ENCODE results near the gene CAMK1G. TPM values are rescaled to one million over a fixed set of nuclear protein-coding genes. Genes with fewer than 3 reads are reported as not detected.

Gene CAMK1G
- polyA plus RNA-seq (2012; ENCODE audit: insufficient read depth, insufficient read length, low read depth): not detected

GRCh38 chr1:209583408-209583807, at the start of gene CAMK1G:
Gene CAMK1G, plus strand, starts transcription at chr1:209583714. Its CDS starts 11,270 bp downstream, at chr1:209594984.
- TF ChIP-seq CTCF (IDR thresholded peaks at IDR 0.05; ENCODE audit: low read depth, low read length): no peak
- DNase-seq: no peak
- H3K4me1 ChIP-seq: no peaks in the 10 kb centered on the region
- no peak within 1 kb of the TSS for H3K4me3 ChIP-seq (ENCODE audit: low read depth, low read length)
- no peaks in the 10 kb centered on the region; the same call in 1 of the 2 replicates for H3K27me3 ChIP-seq
- H3K36me3 ChIP-seq: no peaks in the 10 kb centered on the region
- H3K9me3 ChIP-seq: no peaks in the 10 kb centered on the region

- TF ChIP-seq CTCF (IDR thresholded peaks at IDR 0.05; ENCODE audit: low read depth, low read length): peak; percentile 33; the same call in 1 of the 2 replicates
- DNase-seq: peak; percentile 10
- peaks cover 34% of the 10 kb centered on the region for H3K27me3 ChIP-seq
These were observed 48.8 kb upstream of the CAMK1G start for GRCh38 chr1:209534496-209535250.

GRCh38 chr1:209536843-209537242, 46.7 kb upstream of the CAMK1G start:
- DNase-seq: no peak
- Histone ChIP-seq H3K36me3 (no peaks in the 10 kb centered on the region), H3K27me3 (peaks cover 27% of the 10 kb centered on the region), H3K4me1 (no peaks in the 10 kb centered on the region), H3K4me3 (ENCODE audit: low read depth, low read length) (no peak overlapping the region), H3K9me3 (no peaks in the 10 kb centered on the region)
- no peak for TF ChIP-seq CTCF (IDR thresholded peaks at IDR 0.05; ENCODE audit: low read depth, low read length)

More at GRCh38 chr1:209534496-209535250, 48.8 kb upstream of the CAMK1G start:
- Histone ChIP-seq H3K36me3 (no peaks in the 10 kb centered on the region), H3K4me3 (ENCODE audit: low read depth, low read length) (no peak overlapping the region), H3K4me1 (no peaks in the 10 kb centered on the region), H3K9me3 (no peaks in the 10 kb centered on the region)

- Histone ChIP-seq H3K4me1 (no peaks in the 10 kb centered on the region), H3K9me3 (no peaks in the 10 kb centered on the region), H3K4me3 (ENCODE audit: low read depth, low read length) (no peak overlapping the region), H3K36me3 (no peaks in the 10 kb centered on the region), H3K27me3 (peaks cover 22% of the 10 kb centered on the region)
- TF ChIP-seq CTCF (IDR thresholded peaks at IDR 0.05; ENCODE audit: low read depth, low read length): no peak
- no peak for DNase-seq
These were observed 46.0 kb upstream of the CAMK1G start for GRCh38 chr1:209537336-209538114.

- peaks cover 22% of the 10 kb centered on the region for H3K27me3 ChIP-seq
- TF ChIP-seq CTCF (IDR thresholded peaks at IDR 0.05; ENCODE audit: low read depth, low read length): no peak
- no peaks in the 10 kb centered on the region for H3K36me3 ChIP-seq
- no peaks in the 10 kb centered on the region for H3K4me1 ChIP-seq
- H3K4me3 ChIP-seq (ENCODE audit: low read depth, low read length): no peak overlapping the region
- no peaks in the 10 kb centered on the region for H3K9me3 ChIP-seq
- DNase-seq: no peak
These were observed 43.9 kb upstream of the CAMK1G start for GRCh38 chr1:209539576-209539975.

Measured in BE2C (cell line).